Nephron progenitor cell (in vitro differentiated cells): ENCODE results near the gene EGFR.

ENCODE experiments used
- DNase-seq: peaks from one replicate; pipeline ENCODE4 v3.0.0; 2021
- H3K27ac Mint-ChIP-seq: 2 replicates; pipeline ENCODE4 v1.8.0; 2021; ENCODE audit warnings: mild to moderate bottlenecking, moderate library complexity, mixed read lengths
- H3K27me3 Mint-ChIP-seq: 2 replicates; pipeline ENCODE4 v1.8.0; 2021; ENCODE audit warnings: mild to moderate bottlenecking, low read depth, mixed read lengths; ENCODE audit not compliant: poor library complexity
- H3K36me3 Mint-ChIP-seq: 2 replicates; pipeline ENCODE4 v1.8.0; 2021; ENCODE audit warnings: low read depth, mixed read lengths
- H3K4me1 Mint-ChIP-seq: 2 replicates; pipeline ENCODE4 v1.8.0; 2021; ENCODE audit warnings: mixed read lengths
- H3K4me3 Mint-ChIP-seq: 2 replicates; pipeline ENCODE4 v1.8.0; 2021; ENCODE audit warnings: mild to moderate bottlenecking, moderate library complexity, mixed read lengths
- H3K9me3 Mint-ChIP-seq: 2 replicates; pipeline ENCODE4 v1.8.0; 2021; ENCODE audit warnings: mild to moderate bottlenecking, moderate library complexity, mixed read lengths
- TF ChIP-seq, protein P1 (sequence below): fragments of 200-600 bp; sonication (generic); IDR thresholded peaks from 2 replicates; pipeline ENCODE4 v1.5.0; 2021; ENCODE audit warnings: antibody characterized with exemption

Gene EGFR

DNA sequence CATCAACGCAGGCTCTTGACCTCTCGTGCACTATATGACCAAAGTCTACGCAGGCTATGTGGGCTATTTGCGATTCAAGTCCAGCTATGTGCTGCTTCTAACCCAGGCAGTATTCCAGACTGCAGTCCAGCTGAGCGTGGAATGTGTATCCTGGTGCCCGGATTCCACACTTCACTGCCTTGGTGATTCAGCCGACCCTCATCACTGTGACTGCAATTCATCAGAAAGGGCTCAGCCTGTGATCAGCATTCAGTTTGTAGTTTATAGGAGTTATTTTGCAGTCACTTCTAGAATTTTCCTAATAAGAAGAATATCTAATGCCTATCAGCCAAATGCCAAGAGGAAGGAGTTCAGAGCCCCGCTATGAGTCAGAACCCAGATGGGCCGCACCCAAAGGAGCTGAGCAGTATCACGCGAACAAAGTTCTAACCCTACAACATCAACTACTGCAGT, 226.5 kb downstream of the EGFR start:
- no peak for DNase-seq
- TF ChIP-seq, protein P1, sequence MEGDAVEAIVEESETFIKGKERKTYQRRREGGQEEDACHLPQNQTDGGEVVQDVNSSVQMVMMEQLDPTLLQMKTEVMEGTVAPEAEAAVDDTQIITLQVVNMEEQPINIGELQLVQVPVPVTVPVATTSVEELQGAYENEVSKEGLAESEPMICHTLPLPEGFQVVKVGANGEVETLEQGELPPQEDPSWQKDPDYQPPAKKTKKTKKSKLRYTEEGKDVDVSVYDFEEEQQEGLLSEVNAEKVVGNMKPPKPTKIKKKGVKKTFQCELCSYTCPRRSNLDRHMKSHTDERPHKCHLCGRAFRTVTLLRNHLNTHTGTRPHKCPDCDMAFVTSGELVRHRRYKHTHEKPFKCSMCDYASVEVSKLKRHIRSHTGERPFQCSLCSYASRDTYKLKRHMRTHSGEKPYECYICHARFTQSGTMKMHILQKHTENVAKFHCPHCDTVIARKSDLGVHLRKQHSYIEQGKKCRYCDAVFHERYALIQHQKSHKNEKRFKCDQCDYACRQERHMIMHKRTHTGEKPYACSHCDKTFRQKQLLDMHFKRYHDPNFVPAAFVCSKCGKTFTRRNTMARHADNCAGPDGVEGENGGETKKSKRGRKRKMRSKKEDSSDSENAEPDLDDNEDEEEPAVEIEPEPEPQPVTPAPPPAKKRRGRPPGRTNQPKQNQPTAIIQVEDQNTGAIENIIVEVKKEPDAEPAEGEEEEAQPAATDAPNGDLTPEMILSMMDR = no peak
- Mint-ChIP-seq H3K4me3 (no peak overlapping the region), H3K4me1 (no peaks in the 10 kb centered on the region), H3K36me3 (no peaks in the 10 kb centered on the region), H3K27me3 (peaks cover 8% of the 10 kb centered on the region), H3K27ac (no peak overlapping the region), H3K9me3 (no peaks in the 10 kb centered on the region)

DNA sequence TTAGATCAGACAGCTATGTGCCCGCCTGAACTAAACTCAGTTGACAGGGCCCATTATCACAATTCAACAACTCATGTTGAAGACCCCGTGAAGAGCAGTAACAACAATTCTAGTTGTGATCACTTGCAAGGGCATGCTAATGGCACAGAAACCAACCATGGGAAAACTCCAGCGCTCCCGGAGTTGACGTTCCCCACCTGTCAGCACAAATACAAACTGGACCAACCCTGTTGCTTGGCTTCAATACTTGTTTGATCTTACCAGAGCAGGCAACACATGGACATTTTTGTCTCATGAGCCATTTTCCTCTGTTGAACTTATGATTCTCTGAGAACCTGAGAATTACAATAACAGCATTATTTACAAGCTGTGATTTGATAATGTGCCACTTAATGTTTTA, 227.4 kb downstream of the EGFR start:
- H3K36me3 Mint-ChIP-seq = no peaks in the 10 kb centered on the region
- H3K27ac Mint-ChIP-seq = no peak overlapping the region
- DNase-seq = no peak
- H3K9me3 Mint-ChIP-seq = no peaks in the 10 kb centered on the region
- TF ChIP-seq, protein P1 = no peak
- no peak overlapping the region for H3K4me3 Mint-ChIP-seq
- H3K4me1 Mint-ChIP-seq = no peaks in the 10 kb centered on the region
- H3K27me3 Mint-ChIP-seq = peaks cover 7% of the 10 kb centered on the region

DNA sequence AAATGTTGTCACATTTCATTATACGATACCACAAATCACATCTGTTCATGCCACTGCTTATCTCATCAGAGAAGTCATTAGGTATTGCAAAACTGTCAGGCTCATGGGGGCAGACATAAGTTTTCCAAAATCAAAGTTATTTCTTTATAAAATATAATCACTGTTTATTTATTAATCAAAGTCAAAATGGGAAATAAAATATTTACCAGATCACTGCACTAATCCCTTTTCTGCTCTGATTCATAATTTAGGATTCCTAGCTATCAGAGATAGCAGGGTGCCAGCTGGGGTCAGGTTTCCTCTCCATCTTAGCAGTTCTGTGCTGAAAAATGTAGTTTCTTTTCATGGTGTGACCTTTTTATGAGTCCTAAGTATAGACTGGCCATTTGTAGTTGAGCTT, 228.6 kb downstream of the EGFR start:
- no peak overlapping the region for H3K4me3 Mint-ChIP-seq
- no peak for DNase-seq
- no peak overlapping the region for H3K27ac Mint-ChIP-seq
- no peaks in the 10 kb centered on the region for H3K4me1 Mint-ChIP-seq
- TF ChIP-seq, protein P1 = no peak
- no peaks in the 10 kb centered on the region for H3K36me3 Mint-ChIP-seq
- peaks cover 19% of the 10 kb centered on the region for H3K27me3 Mint-ChIP-seq
- H3K9me3 Mint-ChIP-seq = no peaks in the 10 kb centered on the region

DNA sequence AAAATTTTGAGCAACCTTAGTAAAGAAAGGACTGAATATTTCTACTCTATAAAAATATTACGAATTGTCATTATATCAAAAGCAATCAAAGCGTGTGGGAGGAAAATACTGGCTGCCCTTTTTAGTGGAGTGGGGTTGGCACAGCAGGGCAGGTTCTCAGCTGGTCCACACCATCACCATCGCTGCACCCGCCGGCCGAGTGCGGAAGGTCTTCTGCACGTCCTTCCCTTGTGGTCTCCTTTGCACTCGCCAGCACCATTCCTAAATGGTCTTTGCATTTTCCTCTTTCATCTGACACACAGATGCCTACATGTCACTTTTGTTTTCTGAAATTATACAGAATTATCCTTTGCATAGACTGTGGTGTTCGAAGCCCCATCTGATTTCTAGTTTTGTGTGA, 229.7 kb downstream of the EGFR start:
- DNase-seq = no peak
- Mint-ChIP-seq H3K9me3 (no peaks in the 10 kb centered on the region), H3K4me3 (no peak overlapping the region), H3K27ac (no peak overlapping the region), H3K36me3 (no peaks in the 10 kb centered on the region), H3K4me1 (no peaks in the 10 kb centered on the region), H3K27me3 (peaks cover 27% of the 10 kb centered on the region)
- TF ChIP-seq, protein P1 = no peak

DNA sequence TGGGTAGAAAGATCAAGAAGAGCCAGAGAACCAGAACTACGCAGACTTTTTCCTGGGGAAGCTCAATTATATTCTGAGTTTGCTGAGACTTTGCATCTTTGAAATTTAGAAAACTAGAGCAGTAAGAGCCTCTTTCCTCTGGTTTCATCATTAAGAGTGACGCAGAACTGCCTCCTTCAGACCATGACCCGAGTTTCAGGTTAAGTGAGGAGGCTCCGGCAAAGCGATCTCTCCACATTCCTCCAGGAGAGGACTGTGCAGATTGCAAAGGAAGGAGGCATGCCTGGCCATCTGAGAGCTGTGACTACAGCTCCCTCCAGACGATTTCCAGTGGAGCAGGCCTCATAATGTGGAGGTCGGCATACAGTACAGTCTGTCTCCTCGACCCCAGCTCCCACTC, 230.5 kb downstream of the EGFR start:
- DNase-seq = no peak
- Mint-ChIP-seq H3K27ac (no peak overlapping the region), H3K36me3 (no peaks in the 10 kb centered on the region), H3K9me3 (no peaks in the 10 kb centered on the region), H3K27me3 (peaks cover 35% of the 10 kb centered on the region), H3K4me3 (no peak overlapping the region), H3K4me1 (no peaks in the 10 kb centered on the region)
- TF ChIP-seq, protein P1 = no peak

DNA sequence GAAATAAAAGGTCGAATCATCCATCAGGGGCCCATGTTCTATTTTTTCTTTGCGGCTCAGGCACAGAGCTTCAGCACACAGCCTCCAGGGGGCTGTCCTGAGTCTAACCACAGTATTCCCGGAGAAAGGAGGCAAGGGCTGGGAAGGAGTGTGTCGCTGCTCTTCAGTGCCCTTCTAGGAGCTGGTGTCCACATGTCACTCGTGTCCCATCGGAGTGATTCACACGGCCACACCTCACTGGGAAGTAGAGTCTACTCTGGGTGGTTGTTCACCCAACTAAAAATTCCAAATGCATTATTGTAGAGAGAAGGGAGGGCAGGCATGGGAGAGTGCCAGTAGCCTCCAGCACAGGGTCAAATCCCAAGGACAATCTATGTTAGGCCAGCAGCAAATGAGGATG, 231.5 kb downstream of the EGFR start:
- no peak overlapping the region for H3K27ac Mint-ChIP-seq
- TF ChIP-seq, protein P1 = peak; percentile 50
- H3K4me3 Mint-ChIP-seq = no peak overlapping the region
- no peaks in the 10 kb centered on the region for H3K4me1 Mint-ChIP-seq
- peaks cover 36% of the 10 kb centered on the region for H3K27me3 Mint-ChIP-seq
- no peaks in the 10 kb centered on the region for H3K36me3 Mint-ChIP-seq
- DNase-seq = no peak
- H3K9me3 Mint-ChIP-seq = no peaks in the 10 kb centered on the region
